GM23338 (cell line): ENCODE data around the gene PACS2.

Experiments used
- CREB1 ChIP-seq: fragments of 250-450 bp; sonication (Bioruptor Pico); IDR thresholded peaks from 2 replicates; pipeline ENCODE4 v1.5.0; 2020; ENCODE audit warnings: low read depth, mild to moderate bottlenecking, moderate library complexity
- CTCF ChIP-seq, 2 experiments: fragments of 200-600 bp in 1 of 2; sonication (generic) in 1 of 2; conservative IDR thresholded peaks; 2 replicates each; pipeline versions ENCODE4 v1.5.1 to v1.6.1; 2016 to 2017; ENCODE audit warnings: antibody characterized with exemption in 2 of 2, low read depth in 2 of 2, mild to moderate bottlenecking in 2 of 2, moderate library complexity in 1 of 2
- EZH2 ChIP-seq: fragments of 200-600 bp; sonication (generic); IDR thresholded peaks from one replicate; pipeline ENCODE4 v1.8.0; 2017; ENCODE audit warnings: antibody characterized with exemption, mild to moderate bottlenecking, low read depth; ENCODE audit not compliant: unreplicated experiment
- EZH2phosphoT487 ChIP-seq: fragments of 200-600 bp; sonication (generic); IDR thresholded peaks from one replicate; pipeline ENCODE4 v1.8.1; 2018; ENCODE audit warnings: antibody characterized with exemption; ENCODE audit not compliant: unreplicated experiment
- JUNB ChIP-seq: IDR thresholded peaks from one replicate; pipeline ENCODE4 v1.6.1; 2016; ENCODE audit warnings: antibody characterized with exemption; ENCODE audit not compliant: unreplicated experiment
- POLR2AphosphoS5 ChIP-seq: IDR thresholded peaks from 2 replicates; pipeline ENCODE4 v1.6.1; 2016; ENCODE audit warnings: antibody characterized with exemption, low read depth
- REST ChIP-seq: IDR thresholded peaks from one replicate; pipeline ENCODE4 v1.6.1; 2018; ENCODE audit warnings: antibody characterized with exemption; ENCODE audit not compliant: unreplicated experiment

- TF ChIP-seq CTCF (conservative IDR thresholded peaks at IDR 0.05; ENCODE audit: low read depth in 2 of 2), result no peak
- TF ChIP-seq POLR2AphosphoS5, result no peak
- no peak for TF ChIP-seq EZH2
- TF ChIP-seq EZH2phosphoT487, result no peak
- TF ChIP-seq REST, result no peak
- TF ChIP-seq CREB1, result no peak
- no peak for TF ChIP-seq JUNB
These were observed 128.3 kb downstream of the PACS2 start for GRCh38 chr14:105442834-105443233.
